Activated CD4-positive, CD25-positive, alpha-beta regulatory T cell treated with anti-CD3 and anti-CD28 coated beads, Interleukin-2, amount 50 U/mL, for 24 hours (primary cell): ENCODE measurements around the gene TAF10.

ENCODE experiments used
- ATAC-seq, 2 donors: fragments of 150-1000 bp; cut with Tn5 transposase; one replicate each; pipeline ENCODE4 v1.10.0; 2021; ENCODE audit warnings: mild to moderate bottlenecking in 1 of 2, moderate library complexity in 1 of 2

Gene TAF10

GRCh38 chr11:6640036-6640984 is 28.3 kb upstream of the TAF10 start:
- ATAC-seq, result no peak

- no peak for ATAC-seq
These were observed 26.4 kb upstream of the TAF10 start for GRCh38 chr11:6638429-6638828.

GRCh38 chr11:6637871-6638270 is 25.9 kb upstream of the TAF10 start:
- no peak for ATAC-seq

DNA sequence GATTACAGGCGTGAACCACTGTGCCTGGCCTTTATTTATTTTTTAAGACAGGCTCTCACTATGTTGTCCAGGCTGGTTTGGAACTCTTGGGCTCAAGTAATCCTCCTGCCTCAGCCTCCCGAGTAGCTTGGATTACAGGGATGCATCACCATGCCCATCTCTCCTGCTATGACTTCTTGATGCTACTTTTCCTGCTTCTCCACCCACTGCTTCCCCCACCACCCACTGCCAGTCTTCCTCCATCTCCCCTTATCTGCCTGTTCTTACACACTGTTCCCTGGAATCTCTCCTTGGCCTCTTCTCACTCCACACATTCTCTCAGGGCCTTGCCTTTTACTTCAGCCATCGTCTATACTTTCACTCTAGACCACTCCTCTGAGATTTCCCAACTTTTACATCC is 24.5 kb upstream of the TAF10 start:
- ATAC-seq, result no peak

DNA sequence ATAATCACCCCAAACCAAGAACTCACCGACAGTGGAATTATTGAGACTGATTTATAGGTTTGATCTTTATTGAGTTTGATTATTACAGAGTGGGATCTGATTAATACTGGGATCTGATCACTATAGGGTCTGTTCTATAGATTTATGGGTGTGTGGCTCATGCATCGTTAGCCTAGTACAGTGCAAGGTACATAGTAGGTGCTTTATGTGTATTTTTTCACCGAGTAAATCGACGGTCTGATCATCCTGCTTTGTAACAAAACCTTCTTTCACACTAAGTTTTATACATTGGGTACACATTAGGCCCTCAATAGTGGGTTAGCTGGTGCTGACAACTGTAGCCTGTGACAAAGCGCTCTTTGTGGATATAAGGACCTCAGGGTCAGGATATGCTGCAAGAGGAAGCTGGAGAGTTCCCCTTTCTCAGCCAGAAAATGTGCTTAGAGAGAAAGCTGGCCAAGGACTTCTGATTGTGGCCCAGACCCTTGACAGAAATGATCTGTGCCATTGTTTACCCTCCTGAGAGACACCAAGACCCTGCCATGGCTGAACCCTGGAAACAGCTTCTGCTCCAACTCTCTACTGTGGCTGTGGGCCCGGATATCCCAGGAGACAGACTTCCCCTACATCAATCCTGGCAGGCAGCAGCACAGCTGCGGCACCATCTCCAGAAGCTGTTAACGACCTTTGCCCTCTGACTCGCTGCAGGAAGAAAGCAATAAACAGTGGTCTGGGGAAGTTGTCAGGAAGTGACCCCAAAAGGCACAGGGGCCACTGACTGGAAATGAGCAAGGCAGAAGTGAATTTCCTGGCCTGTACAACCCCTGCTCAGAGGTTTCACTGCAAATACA is 23.3 kb upstream of the TAF10 start:
- ATAC-seq, result no peak

DNA sequence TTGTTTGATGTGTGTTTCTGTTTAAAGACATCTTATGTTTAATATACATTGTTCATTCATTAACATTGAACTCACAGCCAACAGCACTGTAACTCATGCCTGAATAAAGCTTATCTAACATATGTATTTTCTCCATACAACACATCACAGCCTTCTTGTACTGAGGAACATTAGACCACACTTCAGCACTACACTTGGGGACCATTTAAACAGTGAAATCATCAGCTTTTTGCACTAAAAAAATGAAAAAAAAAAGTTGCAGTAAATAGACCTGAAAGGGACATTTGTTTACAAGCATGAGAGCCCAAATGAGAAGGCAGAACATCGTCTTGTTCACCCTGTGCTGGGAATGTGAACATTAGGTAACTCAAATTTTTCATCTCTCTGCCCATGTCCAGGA is 22.5 kb upstream of the TAF10 start:
- no peak for ATAC-seq

GRCh38 chr11:6633422-6634408 is 21.7 kb upstream of the TAF10 start:
- no peak for ATAC-seq

DNA sequence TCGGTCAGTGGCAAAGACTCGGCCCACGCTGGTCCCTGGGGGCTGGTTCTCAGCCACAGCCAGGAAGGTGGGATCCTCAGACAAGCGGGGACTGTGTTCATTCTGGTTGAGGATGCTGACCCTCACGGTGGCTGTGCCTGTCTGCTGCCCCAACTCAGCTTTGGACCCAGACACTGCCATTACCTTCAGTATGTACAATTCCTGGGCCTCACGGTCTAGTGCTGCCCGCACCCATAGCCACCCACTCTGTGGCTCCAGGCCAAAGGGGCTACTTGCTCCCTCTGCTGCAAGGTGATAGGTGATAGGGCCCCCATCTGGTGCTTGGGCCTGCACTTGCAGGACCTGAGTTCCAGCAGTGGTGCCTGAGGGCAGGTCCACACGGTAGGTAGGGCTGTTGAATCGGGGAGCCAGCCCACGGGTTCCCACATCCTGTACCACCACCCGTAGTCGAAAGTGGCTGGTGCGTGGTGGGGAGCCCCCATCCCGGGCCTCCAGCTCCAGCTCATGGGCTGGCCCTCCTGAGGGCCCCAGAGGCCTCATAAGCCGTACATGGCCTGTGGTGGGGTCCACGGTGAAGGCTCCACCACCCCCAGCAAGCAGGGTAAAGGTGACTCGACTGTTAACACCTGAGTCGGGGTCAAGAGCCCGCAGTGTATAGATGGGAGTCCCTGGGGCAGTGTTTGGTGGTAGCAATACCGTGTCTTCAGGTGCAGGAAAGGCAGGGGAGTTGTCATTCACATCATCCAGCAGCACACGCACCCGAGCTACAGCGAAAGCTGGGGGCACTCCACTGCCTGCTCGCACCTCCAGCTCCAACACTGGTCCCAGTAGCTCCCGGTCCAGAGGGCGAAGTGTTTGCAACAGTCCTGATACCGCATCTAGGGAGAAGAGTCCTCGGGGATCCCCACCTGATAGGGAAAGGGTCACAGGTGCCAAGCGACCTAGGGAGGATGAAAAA is 20.4 kb upstream of the TAF10 start:
- no peak for ATAC-seq

- no peak for ATAC-seq
These were observed 19.4 kb upstream of the TAF10 start for GRCh38 chr11:6631361-6631890.

DNA sequence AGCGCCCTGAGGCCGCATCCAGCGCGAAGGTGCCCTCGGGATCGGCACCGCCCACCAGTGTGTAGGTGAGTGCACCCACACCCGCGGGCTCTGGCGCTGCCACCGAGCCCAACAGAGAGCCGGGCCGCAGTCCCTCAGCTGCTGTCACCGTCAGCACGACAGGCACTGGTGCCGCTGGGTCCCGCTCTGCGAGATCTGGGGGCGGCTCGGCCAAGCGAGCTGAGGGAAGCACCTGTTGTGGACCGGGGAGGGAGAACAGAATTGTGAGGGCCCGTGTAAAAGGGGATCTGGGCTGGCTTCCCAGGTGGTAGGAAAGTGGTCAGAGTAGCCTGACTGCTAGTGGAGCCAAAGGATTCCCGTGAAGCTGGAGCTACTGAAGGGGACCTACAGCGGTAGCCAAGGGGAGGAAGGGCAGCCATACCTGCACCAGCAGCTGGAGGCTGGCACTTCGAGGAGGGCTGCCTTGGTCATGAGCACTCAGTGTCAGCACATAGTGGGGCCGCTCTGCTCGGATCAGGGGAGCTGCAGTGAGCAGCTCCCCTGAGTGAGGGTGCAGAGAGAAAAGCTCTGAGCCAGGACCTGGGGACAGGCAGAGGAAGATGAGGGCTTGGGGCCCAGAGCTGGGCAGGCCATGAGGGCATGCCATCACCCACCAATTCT is 18.7 kb upstream of the TAF10 start:
- ATAC-seq, result no peak

GRCh38 chr11:6629892-6630631 is 18.0 kb upstream of the TAF10 start:
- no peak for ATAC-seq

- no peak for ATAC-seq
These were observed 17.5 kb upstream of the TAF10 start for GRCh38 chr11:6629573-6629891.

- ATAC-seq, result no peak
These were observed 16.5 kb upstream of the TAF10 start for GRCh38 chr11:6628526-6628925.

GRCh38 chr11:6627762-6628241 is 15.8 kb upstream of the TAF10 start:
- peak; percentile 69 to 84 for ATAC-seq

DNA sequence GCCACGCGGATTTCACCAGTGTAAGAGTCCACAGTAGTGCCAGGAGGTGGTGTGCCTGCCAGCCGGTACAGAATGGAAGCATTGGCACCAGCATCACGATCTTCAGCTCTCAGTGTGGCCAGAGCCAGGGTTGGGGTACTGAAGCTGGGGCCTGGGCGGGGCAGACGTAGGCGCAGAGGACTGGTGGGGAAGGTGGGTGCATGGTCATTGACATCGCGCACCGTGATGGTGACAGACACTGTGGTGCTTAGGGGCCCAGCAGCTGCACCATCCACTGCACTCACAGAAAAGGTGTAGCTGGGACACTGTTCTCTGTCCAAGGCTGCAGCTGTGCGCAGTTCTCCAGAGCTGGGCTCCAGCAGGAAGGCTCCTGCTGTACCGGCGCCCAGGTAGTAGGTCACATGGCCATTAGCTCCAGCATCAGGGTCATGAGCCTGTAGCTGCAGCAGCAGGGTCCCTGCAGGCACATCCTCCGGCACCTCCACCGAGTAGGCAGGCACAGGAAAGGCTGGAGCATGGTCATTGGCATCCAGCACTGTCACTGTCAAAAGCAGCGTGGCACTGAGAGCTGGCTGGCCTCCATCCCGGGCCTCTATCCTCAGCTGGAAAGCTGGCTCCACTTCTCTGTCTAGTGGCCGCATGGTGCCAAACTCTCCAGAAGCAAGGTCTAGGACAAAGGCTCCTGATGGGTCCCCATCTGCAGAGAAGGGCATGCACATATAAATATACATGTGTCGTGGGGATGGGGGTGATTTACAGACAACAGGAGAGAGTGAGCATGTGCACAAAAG is 15.2 kb upstream of the TAF10 start:
- peak in 1 of 2 donors; percentile 5 for ATAC-seq

GRCh38 chr11:6625832-6626420 is 13.9 kb upstream of the TAF10 start:
- ATAC-seq, result no peak

GRCh38 chr11:6625156-6625831 is 13.3 kb upstream of the TAF10 start:
- no peak for ATAC-seq
